HCT116 (cell line): Measurements from ENCODE around the gene DEPDC7. TPM values are rescaled to one million over a fixed set of nuclear protein-coding genes. Genes with fewer than 3 reads are reported as not detected.

Experiments
- ATAC-seq: fragments of 200-7000 bp; cut with Tn5 transposase; 2 replicates; pipeline ENCODE4 v1.9.1; 2020; ENCODE audit warnings: mild to moderate bottlenecking, moderate library complexity
- BruUV-seq: library from RNA; stranded (reverse); fragments of 400-500 nt; replicated peaks from 2 replicates; lab custom pipeline; 2021; lab: Mats Ljungman, UMichigan
- CTCF ChIA-PET: fragments of 300-600 bp; sonication (Branson Sonifier 250); formaldehyde crosslinking; loops from one replicate; lab custom pipeline; 2021; ENCODE audit warnings: antibody characterized with exemption; lab: Charles Lee
- POLR2A ChIA-PET: fragments of 300-600, 350-600 bp; sonication (Branson Sonifier 250); formaldehyde crosslinking; loops from one replicate; lab custom pipeline; 2021; ENCODE audit warnings: antibody characterized with exemption; lab: Charles Lee
- RAD21 ChIA-PET, 2 experiments: fragments of 300-600 bp; sonication (Branson Sonifier 250); formaldehyde crosslinking; loops; one replicate each; lab custom pipeline; 2023; ENCODE audit warnings: low total read pairs in 2 of 2; ENCODE audit not compliant: uncharacterized antibody in 2 of 2, unreplicated experiment in 2 of 2, low non-redundant PET in 1 of 2; lab: Charles Lee
- DNase-seq: peaks from one replicate; pipeline ENCODE4 v3.0.0-alpha.2; 2010; ENCODE audit warnings: low read depth, low spot score
- H2AFZ ChIP-seq: fragments of 200-600 bp; shearing (Covaris generic), sonication (generic); 2 replicates; pipeline ENCODE4 v1.6.1; 2017; ENCODE audit warnings: low read depth, mixed run types, mixed read lengths, antibody characterized with exemption, low read length; ENCODE audit not compliant: poor library complexity, severe bottlenecking
- H3K27ac ChIP-seq: 2 replicates; pipeline ENCODE4 v1.5.1; 2012; ENCODE audit warnings: low read depth, low read length
- H3K27me3 ChIP-seq: fragments of 200-600 bp; sonication (generic); 2 replicates; pipeline ENCODE4 v1.6.1; 2016; ENCODE audit warnings: mixed run types, low read length, mixed read lengths; ENCODE audit not compliant: insufficient read depth
- H3K36me3 ChIP-seq, 2 experiments: fragments of 200-500 bp in 1 of 2; fragments of 200-600 bp in 1 of 2; sonication (Bioruptor generic) in 1 of 2; sonication (generic) in 1 of 2; 2 replicates each; pipeline versions ENCODE4 v1.5.1 to v1.6.1; 2014 to 2016; ENCODE audit warnings: low read length in 2 of 2, inconsistent platforms in 1 of 2, mixed read lengths in 1 of 2, mixed run types in 1 of 2; ENCODE audit not compliant: insufficient read depth in 2 of 2, control insufficient read depth in 1 of 2
- H3K4me1 ChIP-seq, 2 experiments: fragments of 200-600 bp in 1 of 2; sonication (generic) in 1 of 2; 2 replicates each; pipeline versions ENCODE4 v1.5.1 to v1.6.1; 2012 to 2017; ENCODE audit warnings: low read length in 2 of 2, inconsistent platforms in 1 of 2, mild to moderate bottlenecking in 1 of 2, mixed read lengths in 1 of 2, mixed run types in 1 of 2, moderate library complexity in 1 of 2; ENCODE audit not compliant: insufficient read depth in 2 of 2, control insufficient read depth in 1 of 2
- H3K4me2 ChIP-seq: fragments of 200-600 bp; sonication (generic); 2 replicates; pipeline ENCODE4 v1.6.1; 2017; ENCODE audit warnings: mixed run types, low read length, mixed read lengths
- H3K4me3 ChIP-seq, 2 experiments: fragments of 200-600 bp in 1 of 2; sonication (generic) in 1 of 2; replicated peaks in 1 of 2; 2 replicates each; pipeline ENCODE4 v1.5.1; 2011 to 2016; ENCODE audit warnings: low read length in 2 of 2, control low read depth in 1 of 2, low read depth in 1 of 2, mild to moderate bottlenecking in 1 of 2, mixed read lengths in 1 of 2, mixed run types in 1 of 2
- H3K79me2 ChIP-seq: fragments of 200-600 bp; sonication (generic); 2 replicates; pipeline ENCODE4 v1.6.1; 2017; ENCODE audit warnings: mild to moderate bottlenecking, mixed run types, low read length, moderate library complexity, mixed read lengths; ENCODE audit not compliant: insufficient read depth
- H3K9ac ChIP-seq: fragments of 200-600 bp; sonication (generic); 2 replicates; pipeline ENCODE4 v1.6.1; 2016; ENCODE audit warnings: low read length, mixed read lengths
- H3K9me2 ChIP-seq: fragments of 200-600 bp; sonication (generic), shearing (Covaris generic); 2 replicates; pipeline ENCODE4 v1.6.1; 2017; ENCODE audit warnings: mixed run types, mild to moderate bottlenecking, moderate library complexity; ENCODE audit not compliant: insufficient read depth
- H3K9me3 ChIP-seq, 2 experiments: fragments of 200-500 bp in 1 of 2; fragments of 200-600 bp in 1 of 2; sonication (Bioruptor generic) in 1 of 2; sonication (generic) in 1 of 2; 2 replicates each; pipeline ENCODE4 v1.6.1; 2014 to 2017; ENCODE audit warnings: low read length in 2 of 2, mixed read lengths in 2 of 2, inconsistent platforms in 1 of 2, low read depth in 1 of 2, mild to moderate bottlenecking in 1 of 2, mixed run types in 1 of 2, moderate library complexity in 1 of 2; ENCODE audit not compliant: control insufficient read depth in 1 of 2, insufficient read depth in 1 of 2
- H4K20me1 ChIP-seq: fragments of 200-600 bp; sonication (generic), shearing (Covaris generic); 2 replicates; pipeline ENCODE4 v1.6.1; 2017; ENCODE audit warnings: mixed run types, mild to moderate bottlenecking, moderate library complexity; ENCODE audit not compliant: insufficient read depth
- CBX3 ChIP-seq: IDR thresholded peaks from 2 replicates; pipeline ENCODE4 v1.6.1; 2012; ENCODE audit warnings: low read depth
- CEBPB ChIP-seq: IDR thresholded peaks from 2 replicates; pipeline ENCODE4 v1.6.1; 2012; ENCODE audit warnings: low read depth
- ELF1 ChIP-seq: IDR thresholded peaks from 2 replicates; pipeline ENCODE4 v1.6.1; 2012; ENCODE audit warnings: low read depth, borderline replicate concordance
- EZH2 ChIP-seq: fragments of 200-600 bp; sonication (generic); IDR thresholded peaks from 2 replicates; pipeline ENCODE4 v1.6.1; 2017; ENCODE audit warnings: antibody characterized with exemption, mixed run types
- EZH2phosphoT487 ChIP-seq: fragments of 200-600 bp; IDR thresholded peaks from 2 replicates; pipeline ENCODE4 v1.6.1; 2018; ENCODE audit warnings: antibody characterized with exemption, borderline replicate concordance
- FOSL1 ChIP-seq: IDR thresholded peaks from 2 replicates; pipeline ENCODE4 v1.6.1; 2012; ENCODE audit warnings: low read depth
- JUND ChIP-seq: IDR thresholded peaks from 2 replicates; pipeline ENCODE4 v1.6.1; 2012
- POLR2A ChIP-seq: IDR thresholded peaks from 2 replicates; pipeline ENCODE4 v1.7.0; 2011; ENCODE audit warnings: borderline replicate concordance; ENCODE audit not compliant: insufficient read depth, insufficient read length; ENCODE audit errors: extremely low read depth
- RAD21 ChIP-seq: IDR thresholded peaks from 2 replicates; pipeline ENCODE4 v1.6.1; 2012; ENCODE audit warnings: low read depth, mild to moderate bottlenecking
- SIN3A ChIP-seq: IDR thresholded peaks from 2 replicates; pipeline ENCODE4 v1.6.1; 2012; ENCODE audit warnings: low read depth
- SP1 ChIP-seq: IDR thresholded peaks from 2 replicates; pipeline ENCODE4 v1.6.1; 2012; ENCODE audit warnings: low read depth
- TCF7L2 ChIP-seq: IDR thresholded peaks from 2 replicates; pipeline ENCODE4 v1.7.0; 2011; ENCODE audit warnings: borderline replicate concordance, inconsistent platforms; ENCODE audit not compliant: insufficient read depth, insufficient read length; ENCODE audit errors: extremely low read depth
- ZNF274 ChIP-seq: fragments of 200-500 bp; sonication (Bioruptor generic); IDR thresholded peaks from 2 replicates; pipeline ENCODE4 v1.6.1; 2014; ENCODE audit warnings: mild to moderate bottlenecking, low read depth, low read length, inconsistent platforms
- intact Hi-C: fragments of 100-400 bp; cut with micrococcal nuclease; formaldehyde crosslinking; loops from 2 replicates; pipeline ENCODE4 v1.10.0; 2022
- total RNA-seq: library from RNA; stranded (reverse); gene quantifications from one replicate; pipeline ENCODE4 v1.2.1, GENCODE V29; 2021; ENCODE audit not compliant: unreplicated experiment
- TF ChIP-seq, protein P1 (sequence below): IDR thresholded peaks from 2 replicates; pipeline ENCODE4 v1.6.1; 2011; ENCODE audit warnings: mild to moderate bottlenecking, low read length, moderate library complexity; ENCODE audit not compliant: insufficient replicate concordance; ENCODE audit errors: extremely low read depth
- TF ChIP-seq, protein P2 (sequence below), 3 experiments: fragments of 200-600 bp in 1 of 3; sonication (generic) in 1 of 3; IDR thresholded peaks in 2 of 3; conservative IDR thresholded peaks in 1 of 3; 2 replicates each; pipeline ENCODE4 v1.5.1; 2012 to 2017; ENCODE audit warnings: low read depth in 2 of 3, low read length in 2 of 3, antibody characterized with exemption in 1 of 3, borderline replicate concordance in 1 of 3, control low read depth in 1 of 3, mild to moderate bottlenecking in 1 of 3, mixed read lengths in 1 of 3, mixed run types in 1 of 3, moderate library complexity in 1 of 3; ENCODE audit not compliant: insufficient read depth in 1 of 3
- TF ChIP-seq, protein P3 (sequence below): IDR thresholded peaks from 2 replicates; pipeline ENCODE4 v1.6.1; 2012

DEPDC7 gene
- total RNA-seq, 1 experiment from 2014 or later, result 7.3 TPM

DNA sequence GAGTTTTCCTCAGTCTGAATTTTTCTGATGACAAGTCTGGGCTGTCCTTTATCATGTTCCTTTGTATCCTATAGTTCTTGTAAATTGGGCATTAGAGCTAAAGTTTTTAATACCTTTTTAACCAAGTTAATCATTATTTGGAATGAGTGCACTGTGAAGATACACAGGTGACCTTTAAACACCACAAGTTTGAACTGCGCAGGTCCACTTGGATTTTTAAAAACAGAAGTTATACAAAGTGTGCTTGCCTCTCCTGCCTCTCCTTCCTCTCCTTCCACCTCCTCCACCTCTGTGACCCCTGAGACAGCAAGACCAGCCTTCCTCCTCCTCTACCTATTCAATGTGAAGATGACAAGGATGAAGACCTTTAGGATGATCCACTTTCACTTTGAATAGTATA, 19.3 kb downstream of the DEPDC7 start:
- no peak overlapping the region for H3K4me3 ChIP-seq
- H3K79me2 ChIP-seq, result no peaks in the 10 kb centered on the region
- CTCF ChIA-PET, result no interaction called here
- H3K36me3 ChIP-seq, result no peaks in the 10 kb centered on the region; a peak in 1 of 4 replicates
- BruUV-seq, result no TSS peak
- no peaks in the 10 kb centered on the region for H3K9me3 ChIP-seq
- no peak for TF ChIP-seq SIN3A
- TF ChIP-seq, protein P1, sequence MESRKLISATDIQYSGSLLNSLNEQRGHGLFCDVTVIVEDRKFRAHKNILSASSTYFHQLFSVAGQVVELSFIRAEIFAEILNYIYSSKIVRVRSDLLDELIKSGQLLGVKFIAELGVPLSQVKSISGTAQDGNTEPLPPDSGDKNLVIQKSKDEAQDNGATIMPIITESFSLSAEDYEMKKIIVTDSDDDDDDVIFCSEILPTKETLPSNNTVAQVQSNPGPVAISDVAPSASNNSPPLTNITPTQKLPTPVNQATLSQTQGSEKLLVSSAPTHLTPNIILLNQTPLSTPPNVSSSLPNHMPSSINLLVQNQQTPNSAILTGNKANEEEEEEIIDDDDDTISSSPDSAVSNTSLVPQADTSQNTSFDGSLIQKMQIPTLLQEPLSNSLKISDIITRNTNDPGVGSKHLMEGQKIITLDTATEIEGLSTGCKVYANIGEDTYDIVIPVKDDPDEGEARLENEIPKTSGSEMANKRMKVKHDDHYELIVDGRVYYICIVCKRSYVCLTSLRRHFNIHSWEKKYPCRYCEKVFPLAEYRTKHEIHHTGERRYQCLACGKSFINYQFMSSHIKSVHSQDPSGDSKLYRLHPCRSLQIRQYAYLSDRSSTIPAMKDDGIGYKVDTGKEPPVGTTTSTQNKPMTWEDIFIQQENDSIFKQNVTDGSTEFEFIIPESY, result no peak
- TF ChIP-seq EZH2phosphoT487, result no peak
- TF ChIP-seq ZNF274, result no peak
- TF ChIP-seq JUND, result no peak
- no peak for TF ChIP-seq SP1
- TF ChIP-seq CEBPB, result no peak
- TF ChIP-seq ELF1, result no peak
- TF ChIP-seq TCF7L2, result no peak
- TF ChIP-seq, protein P2, sequence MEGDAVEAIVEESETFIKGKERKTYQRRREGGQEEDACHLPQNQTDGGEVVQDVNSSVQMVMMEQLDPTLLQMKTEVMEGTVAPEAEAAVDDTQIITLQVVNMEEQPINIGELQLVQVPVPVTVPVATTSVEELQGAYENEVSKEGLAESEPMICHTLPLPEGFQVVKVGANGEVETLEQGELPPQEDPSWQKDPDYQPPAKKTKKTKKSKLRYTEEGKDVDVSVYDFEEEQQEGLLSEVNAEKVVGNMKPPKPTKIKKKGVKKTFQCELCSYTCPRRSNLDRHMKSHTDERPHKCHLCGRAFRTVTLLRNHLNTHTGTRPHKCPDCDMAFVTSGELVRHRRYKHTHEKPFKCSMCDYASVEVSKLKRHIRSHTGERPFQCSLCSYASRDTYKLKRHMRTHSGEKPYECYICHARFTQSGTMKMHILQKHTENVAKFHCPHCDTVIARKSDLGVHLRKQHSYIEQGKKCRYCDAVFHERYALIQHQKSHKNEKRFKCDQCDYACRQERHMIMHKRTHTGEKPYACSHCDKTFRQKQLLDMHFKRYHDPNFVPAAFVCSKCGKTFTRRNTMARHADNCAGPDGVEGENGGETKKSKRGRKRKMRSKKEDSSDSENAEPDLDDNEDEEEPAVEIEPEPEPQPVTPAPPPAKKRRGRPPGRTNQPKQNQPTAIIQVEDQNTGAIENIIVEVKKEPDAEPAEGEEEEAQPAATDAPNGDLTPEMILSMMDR (IDR thresholded peaks at IDR 0.05 in 2 of 3, conservative IDR thresholded peaks at IDR 0.05 in 1 of 3; ENCODE audit: borderline replicate concordance in 1 of 3, insufficient read depth in 1 of 3, low read depth in 2 of 3, low read length in 2 of 3), result no peak
- TF ChIP-seq CBX3, result no peak
- no peak for TF ChIP-seq EZH2
- TF ChIP-seq POLR2A, result no peak
- TF ChIP-seq FOSL1, result no peak
- no peak for TF ChIP-seq RAD21
- TF ChIP-seq, protein P3, sequence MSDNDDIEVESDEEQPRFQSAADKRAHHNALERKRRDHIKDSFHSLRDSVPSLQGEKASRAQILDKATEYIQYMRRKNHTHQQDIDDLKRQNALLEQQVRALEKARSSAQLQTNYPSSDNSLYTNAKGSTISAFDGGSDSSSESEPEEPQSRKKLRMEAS, result no peak
- peaks cover 0 to 10% of the 10 kb centered on the region in 2 experiments; a peak in 2 of 4 replicates for H3K4me1 ChIP-seq
- POLR2A ChIA-PET, result no interaction called here
- H4K20me1 ChIP-seq, result no peaks in the 10 kb centered on the region
- no peaks in the 10 kb centered on the region for H3K27me3 ChIP-seq
- no peak overlapping the region for H2AFZ ChIP-seq
- H3K9me2 ChIP-seq, result no peaks in the 10 kb centered on the region
- RAD21 ChIA-PET, result no interaction called here
- no peak overlapping the region for H3K27ac ChIP-seq
- no peak for DNase-seq
- no peak overlapping the region for H3K9ac ChIP-seq
- no peak overlapping the region for H3K4me2 ChIP-seq
- intact Hi-C loops, result no loop called here
- ATAC-seq, result no peak
